Measurements from ENCODE around the gene MPRIP.

Gene MPRIP

GRCh38 chr17:17087424-17088015, 45.3 kb downstream of the MPRIP start:
- no peak for DNase-seq (ENCODE audit: low read depth)

DNA sequence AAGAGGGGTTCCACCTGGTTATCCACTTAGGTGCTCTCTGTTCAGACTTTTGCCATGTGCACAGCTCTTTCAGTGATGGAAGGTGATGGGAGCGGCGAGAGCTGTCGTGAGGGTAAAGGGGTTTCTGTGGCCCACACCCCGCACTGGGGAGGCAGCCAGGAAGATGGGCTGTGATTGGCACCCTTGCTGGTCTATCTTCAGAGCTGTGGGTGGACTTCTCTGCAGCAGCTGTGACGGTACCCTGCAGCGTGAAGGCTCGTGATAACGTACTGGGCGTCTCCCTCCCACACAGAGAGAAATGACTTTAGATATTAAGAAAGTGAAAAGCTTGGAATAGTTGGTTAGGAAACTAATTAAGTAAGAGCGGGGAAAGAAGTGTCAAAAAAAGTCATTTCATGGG, 45.8 kb downstream of the MPRIP start:
- DNase-seq (ENCODE audit: low read depth) = no peak

GRCh38 chr17:17088541-17089525, 46.6 kb downstream of the MPRIP start:
- no peak for DNase-seq (ENCODE audit: low read depth)

GRCh38 chr17:17089796-17090641, 47.8 kb downstream of the MPRIP start:
- no peak for DNase-seq (ENCODE audit: low read depth)

GRCh38 chr17:17090642-17091103, 48.4 kb downstream of the MPRIP start:
- no peak for DNase-seq (ENCODE audit: low read depth)

DNA sequence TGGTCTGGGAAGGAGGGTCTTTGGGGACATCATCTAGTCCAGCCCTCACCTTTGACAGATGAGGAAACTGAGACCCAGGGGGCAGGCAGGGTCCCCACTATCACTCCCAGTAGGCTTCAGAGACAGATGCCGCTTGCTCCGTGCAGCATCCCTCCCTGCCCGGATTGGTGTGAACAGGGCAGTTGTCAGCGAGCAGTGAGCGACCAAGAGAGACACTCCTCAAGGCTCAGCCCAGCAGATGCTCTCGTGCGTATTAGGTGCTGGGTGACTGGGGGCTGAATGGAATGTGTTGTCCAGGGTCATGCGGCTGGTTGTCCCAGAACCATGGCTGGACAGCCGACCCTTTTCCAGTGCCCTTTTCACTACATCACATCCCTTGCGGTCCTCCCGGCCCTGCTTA, 49.0 kb downstream of the MPRIP start:
- no peak for DNase-seq (ENCODE audit: low read depth)

DNA sequence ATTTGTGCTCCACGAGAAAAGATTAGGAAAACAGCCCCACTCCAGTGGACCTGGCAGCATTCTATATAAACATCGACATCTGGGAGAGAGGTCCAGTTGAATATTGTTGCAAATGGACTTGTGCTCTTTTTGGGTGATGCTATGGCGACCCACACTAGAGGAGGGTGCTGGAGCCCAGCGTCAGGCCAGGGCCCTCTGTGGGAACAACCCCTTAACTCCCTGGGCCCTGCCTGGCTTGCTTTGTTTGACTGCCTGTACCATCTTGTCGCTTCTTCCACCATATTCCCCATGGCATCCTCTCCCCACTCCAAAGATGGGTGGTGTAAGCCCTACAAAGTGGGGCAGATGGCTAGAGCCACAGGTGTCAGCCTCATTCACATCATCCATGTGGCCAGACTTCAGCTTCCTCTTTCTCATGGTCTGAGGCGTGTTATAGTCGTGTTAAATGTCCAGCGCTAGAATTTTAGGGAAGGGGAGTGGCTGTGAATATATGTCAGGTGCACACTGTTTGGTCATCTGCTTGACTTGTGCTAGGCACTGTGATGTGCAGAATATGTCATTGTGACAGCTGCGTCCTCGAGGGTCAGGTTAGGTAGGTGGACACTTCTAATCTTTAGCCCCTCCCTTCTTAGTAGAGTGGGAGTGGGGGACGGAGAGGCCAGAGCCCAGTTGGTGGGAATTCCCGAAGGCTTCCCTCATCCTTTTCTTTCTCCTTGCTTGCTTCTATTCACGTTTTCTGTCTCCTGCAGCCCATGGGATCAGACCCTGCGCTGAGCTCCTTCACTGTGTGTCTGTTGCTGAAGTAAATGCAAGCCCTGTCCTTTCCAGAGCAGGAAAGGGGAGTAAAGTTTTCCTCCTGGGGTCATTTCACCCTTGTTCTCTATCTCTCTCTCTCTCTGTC, 49.8 kb downstream of the MPRIP start:
- DNase-seq (ENCODE audit: low read depth) = no peak

DNA sequence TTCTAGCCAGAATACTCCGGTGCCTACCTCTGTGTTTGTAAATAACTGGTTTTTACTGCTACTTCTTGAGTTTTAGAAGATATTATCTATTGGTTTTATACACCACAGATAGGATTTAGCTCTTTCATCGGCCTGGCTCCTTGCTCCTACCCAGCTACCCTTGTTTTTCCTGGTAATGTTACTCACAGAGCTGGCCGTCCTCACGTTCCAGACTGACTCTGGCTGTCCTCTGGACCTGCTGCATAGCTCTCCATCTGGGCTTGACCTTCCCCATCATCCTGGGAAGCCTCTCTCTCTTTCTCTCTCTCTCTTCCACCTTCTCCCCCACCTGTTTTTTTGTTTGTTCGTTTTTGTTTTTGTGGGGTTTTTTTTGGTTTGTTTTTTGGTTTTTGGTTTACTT, 51.5 kb downstream of the MPRIP start:
- no peak for DNase-seq (ENCODE audit: low read depth)

DNA sequence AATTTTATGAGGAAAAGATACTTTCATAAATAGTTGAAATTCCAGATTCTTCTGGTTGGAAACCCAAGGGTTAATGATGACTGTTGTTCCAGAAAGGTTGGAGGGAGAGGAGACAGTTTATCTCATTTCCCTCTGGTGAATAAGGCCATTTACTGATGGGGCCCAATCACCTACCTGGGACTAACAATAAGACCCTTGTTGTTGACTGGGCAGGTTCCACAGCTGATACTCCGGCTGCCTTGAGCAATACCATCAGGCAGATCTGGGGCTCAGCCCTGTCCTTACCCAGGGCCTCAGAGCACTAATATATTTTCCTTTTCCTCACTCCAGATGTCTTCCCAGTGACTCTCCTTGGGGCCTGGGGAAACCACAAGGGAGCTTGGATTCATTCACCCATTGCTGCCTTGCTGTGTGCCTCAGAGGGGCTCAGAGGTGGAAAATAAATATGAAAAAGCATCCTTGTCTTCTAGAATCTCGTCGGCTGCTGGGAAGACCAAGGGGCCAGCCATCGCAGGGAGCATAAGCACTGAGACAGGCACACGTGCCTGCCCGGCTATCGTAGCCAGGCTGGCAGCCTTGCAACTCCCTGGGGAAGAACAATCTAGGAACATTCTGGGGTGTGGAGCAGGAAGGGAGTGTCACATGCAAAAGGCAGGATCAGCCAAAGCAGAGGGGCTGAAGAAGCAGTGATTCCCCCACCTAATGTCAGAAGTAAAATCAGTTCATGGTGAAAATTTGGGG, 54.4 kb downstream of the MPRIP start:
- no peak for DNase-seq (ENCODE audit: low read depth)

DNA sequence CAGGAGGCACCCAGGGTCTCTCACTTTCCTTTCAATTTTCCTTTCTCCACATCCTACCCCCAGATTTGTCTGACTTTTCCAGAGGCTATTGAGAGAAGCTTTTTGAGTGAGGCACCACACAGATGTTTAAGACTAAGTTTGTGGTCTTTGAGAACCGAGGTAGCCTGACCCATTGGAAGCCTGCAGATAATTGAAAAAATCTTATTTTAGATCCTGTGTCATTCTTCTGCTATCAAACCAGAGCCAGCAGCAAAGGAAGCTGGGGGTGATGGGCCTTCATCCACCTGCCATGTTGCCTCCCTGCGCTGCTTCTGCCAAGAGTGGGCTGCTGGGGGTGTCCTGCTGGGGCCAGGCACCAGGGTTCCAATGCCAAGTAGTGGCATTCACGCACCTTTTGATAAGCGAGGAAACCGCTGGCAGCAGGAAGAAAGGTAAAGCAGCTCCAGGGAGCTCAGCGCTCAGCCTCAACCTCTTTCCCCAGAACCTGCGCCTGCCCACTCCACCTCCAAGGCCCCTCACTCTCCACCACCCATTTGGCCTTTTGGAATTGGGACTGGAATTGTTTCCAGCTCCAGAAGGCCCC, 55.6 kb downstream of the MPRIP start:
- no peak for DNase-seq (ENCODE audit: low read depth)

GRCh38 chr17:17098551-17099179, 56.4 kb downstream of the MPRIP start:
- no peak for DNase-seq (ENCODE audit: low read depth)

DNA sequence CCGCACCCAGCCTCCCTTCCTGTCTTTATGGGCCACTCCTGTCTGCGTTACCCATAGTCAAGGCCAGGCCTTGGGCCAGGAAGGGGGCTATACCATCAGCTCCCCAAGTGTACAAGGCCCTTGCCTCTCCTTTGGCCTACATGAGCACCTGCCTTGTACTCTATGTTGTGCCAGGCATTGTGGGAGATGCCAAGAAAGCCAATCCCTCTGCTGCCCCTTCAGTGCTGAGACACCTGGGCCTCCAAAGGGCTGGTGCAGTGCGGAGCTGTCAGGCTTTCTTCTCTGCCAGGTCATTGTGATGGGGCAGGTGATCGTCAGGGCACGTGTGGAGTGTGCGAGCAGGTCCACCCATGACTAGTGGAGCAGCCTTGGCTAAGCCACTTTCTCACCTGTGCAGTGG, 59.9 kb downstream of the MPRIP start:
- DNase-seq (ENCODE audit: low read depth) = no peak

DNA sequence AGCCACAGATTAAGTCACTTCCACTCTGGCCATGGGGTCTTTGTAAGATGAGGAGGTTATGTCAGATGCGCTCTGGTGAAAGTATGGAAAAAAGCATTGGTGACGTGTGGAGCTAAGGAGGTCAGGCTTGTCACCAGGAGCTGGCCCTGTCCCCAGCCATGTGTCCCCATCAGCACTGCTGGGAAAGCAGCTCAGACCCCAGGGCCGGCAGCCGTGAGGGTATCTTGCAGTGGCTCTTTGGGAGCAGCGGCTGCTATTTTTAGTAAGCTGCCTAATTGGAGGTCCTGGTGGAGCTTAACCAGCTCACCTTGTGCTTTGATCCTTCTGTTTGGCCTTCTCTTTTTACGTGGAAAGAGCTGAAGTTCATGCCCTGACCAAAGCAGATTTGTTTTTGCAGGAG, 60.9 kb downstream of the MPRIP start:
- DNase-seq (ENCODE audit: low read depth) = no peak

DNA sequence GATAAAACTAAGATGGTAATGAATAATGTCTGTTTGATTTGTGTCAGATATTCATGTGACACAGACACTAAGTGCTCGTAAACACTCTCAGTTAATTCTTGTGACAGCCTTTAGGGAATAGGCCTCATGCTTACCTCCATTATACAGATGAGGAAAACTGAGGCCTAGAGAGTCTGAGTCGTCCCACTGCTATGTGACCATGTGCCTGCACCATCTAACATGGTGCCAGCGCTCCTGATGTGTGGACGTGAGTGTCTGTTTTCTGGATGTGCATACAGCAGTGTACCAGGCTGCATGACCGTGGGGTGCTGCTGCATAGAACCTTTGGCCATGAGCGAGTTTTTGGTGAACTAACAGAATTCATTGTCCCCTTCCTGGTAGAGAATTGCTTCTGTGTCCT, 61.8 kb downstream of the MPRIP start:
- no peak for DNase-seq (ENCODE audit: low read depth)

GRCh38 chr17:17104494-17104893, 62.2 kb downstream of the MPRIP start:
- DNase-seq (ENCODE audit: low read depth) = no peak

DNA sequence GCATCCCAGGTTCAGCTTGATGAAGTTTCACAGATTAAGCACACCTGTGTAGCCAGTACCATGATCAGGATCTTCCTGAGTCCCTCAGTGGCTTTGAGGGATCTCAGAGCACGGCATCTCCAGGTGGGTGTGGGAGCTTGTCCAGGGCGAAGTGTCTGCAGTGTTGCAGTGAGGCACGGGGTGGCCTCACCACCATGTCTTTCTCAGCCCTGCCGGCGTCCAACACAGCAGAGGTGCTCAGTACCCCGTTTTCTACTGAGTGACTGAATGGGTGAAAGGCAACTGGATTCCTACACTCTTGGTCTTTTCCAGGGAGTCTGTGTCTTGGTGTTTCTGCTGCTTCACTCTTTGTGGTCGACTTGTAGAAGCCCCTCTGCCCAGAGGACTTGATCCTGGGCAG, 63.7 kb downstream of the MPRIP start:
- DNase-seq (ENCODE audit: low read depth) = no peak

DNA sequence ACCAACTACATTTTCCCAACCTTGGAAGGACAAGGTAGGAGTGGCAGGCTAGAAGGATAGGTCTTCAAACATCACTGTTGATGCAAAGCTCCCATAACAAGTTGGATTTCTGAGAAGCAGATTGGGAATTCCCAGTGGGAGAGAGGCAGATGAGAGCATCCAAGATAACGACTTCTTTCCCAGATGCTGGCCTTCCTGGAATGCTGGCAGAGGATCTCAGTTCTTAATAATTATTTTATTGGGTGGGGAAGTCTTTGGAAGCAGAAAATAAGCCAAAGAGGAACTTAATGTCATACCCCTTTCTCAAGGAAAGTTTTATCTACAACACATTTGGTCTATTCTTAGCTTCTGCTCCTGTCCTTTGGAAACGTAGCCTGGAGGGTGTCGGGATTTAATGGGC, 64.5 kb downstream of the MPRIP start:
- no peak for DNase-seq (ENCODE audit: low read depth)

GRCh38 chr17:17107281-17107680, 65.0 kb downstream of the MPRIP start:
- no peak for DNase-seq (ENCODE audit: low read depth)

- DNase-seq (ENCODE audit: low read depth) = no peak
Measured at GRCh38 chr17:17107891-17108431, 65.7 kb downstream of the MPRIP start.
